ENCODE measurements around the gene SLC25A11. TPM values are rescaled to one million over a fixed set of nuclear protein-coding genes. Genes with fewer than 3 reads are reported as not detected.
A peak's percentile ranks its signal among the peaks of the same experiment; 100 is the strongest.

The SLC25A11 gene
- total and polyA plus RNA-seq, 8 donors = 10.9 to 25.5 (median 21.4) TPM

GRCh38 chr17:4958102-4958501, 18.3 kb upstream of the SLC25A11 start:
- ATAC-seq (no peak), DNase-seq (no peak), FAIRE-seq (no peak)
- Histone ChIP-seq H3K27me3 (no peaks in the 10 kb centered on the region), H3K4me1 (no peaks in the 10 kb centered on the region), H3K4me3 (no peak overlapping the region), H3K27ac (no peak overlapping the region), H3K36me3 (peaks cover 5 to 15% (median 6%) of the 10 kb centered on the region in 3 donors), H3K9me3 (no peaks in the 10 kb centered on the region)
- intact Hi-C loops (cut with DNase I) = no loop called here
- WGBS, 2 donors = 47 to 53% methylated on average over 3 of the region's 3 CpGs
- TF ChIP-seq CTCF (IDR thresholded peaks at IDR 0.05) = no peak

DNA sequence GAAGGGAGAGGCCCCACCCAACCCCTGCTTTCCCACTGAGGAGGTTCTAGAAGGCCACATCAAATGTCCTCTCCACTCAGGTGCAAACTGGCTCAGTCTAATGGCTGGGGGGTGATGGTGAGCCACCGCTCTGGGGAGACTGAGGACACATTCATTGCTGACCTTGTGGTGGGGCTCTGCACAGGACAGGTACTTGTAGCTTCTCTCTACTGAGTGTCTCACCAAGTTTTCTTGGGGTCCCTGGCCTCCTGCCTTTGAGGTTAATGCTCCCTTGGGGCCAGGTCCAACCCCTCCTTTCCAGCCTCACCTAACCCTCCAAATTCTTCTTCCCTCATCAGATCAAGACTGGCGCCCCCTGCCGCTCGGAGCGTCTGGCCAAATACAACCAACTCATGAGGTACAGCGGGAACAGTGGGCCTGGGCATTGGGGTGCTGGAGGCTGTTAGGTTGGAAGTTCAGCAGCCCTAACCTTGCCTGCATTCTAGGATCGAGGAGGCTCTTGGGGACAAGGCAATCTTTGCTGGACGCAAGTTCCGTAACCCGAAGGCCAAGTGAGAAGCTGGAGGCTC, 16.7 kb upstream of the SLC25A11 start:
- ATAC-seq (peak in 2 of 4 donors; percentile 50 to 51), FAIRE-seq (no peak), DNase-seq (peak in 3 of 6 donors; percentile 27 to 79 (median 67))
- H3K9me3 ChIP-seq = no peaks in the 10 kb centered on the region
- WGBS, 2 donors = 66 to 76% methylated on average over 10 of the region's 10 CpGs
- H3K27me3 ChIP-seq = no peaks in the 10 kb centered on the region
- H3K4me1 ChIP-seq = no peaks in the 10 kb centered on the region
- H3K27ac ChIP-seq = no peak overlapping the region
- H3K4me3 ChIP-seq = no peak overlapping the region
- TF ChIP-seq CTCF (IDR thresholded peaks at IDR 0.05) = peak in 2 of 4 donors; percentile 12 to 18
- intact Hi-C loops (cut with DNase I) = no loop called here
- peaks cover 5 to 15% (median 6%) of the 10 kb centered on the region in 3 donors for H3K36me3 ChIP-seq

- WGBS, 2 donors = 93 to 95% methylated on average over 8 of the region's 8 CpGs
- no peak for ATAC-seq
- Histone ChIP-seq H3K4me1 (peaks cover 0 to 3% (median 0%) of the 10 kb centered on the region in 3 donors), H3K9me3 (no peaks in the 10 kb centered on the region), H3K36me3 (peaks cover 5 to 13% (median 6%) of the 10 kb centered on the region in 3 donors), H3K4me3 (no peak overlapping the region), H3K27me3 (no peaks in the 10 kb centered on the region), H3K27ac (no peak overlapping the region)
- no peak for TF ChIP-seq CTCF (IDR thresholded peaks at IDR 0.05)
- peak in 2 of 6 donors; percentile 21 to 36 for DNase-seq
- FAIRE-seq = no peak
- intact Hi-C loops (cut with DNase I) = no loop called here
These were observed 15.2 kb upstream of the SLC25A11 start for GRCh38 chr17:4955091-4955490.

DNA sequence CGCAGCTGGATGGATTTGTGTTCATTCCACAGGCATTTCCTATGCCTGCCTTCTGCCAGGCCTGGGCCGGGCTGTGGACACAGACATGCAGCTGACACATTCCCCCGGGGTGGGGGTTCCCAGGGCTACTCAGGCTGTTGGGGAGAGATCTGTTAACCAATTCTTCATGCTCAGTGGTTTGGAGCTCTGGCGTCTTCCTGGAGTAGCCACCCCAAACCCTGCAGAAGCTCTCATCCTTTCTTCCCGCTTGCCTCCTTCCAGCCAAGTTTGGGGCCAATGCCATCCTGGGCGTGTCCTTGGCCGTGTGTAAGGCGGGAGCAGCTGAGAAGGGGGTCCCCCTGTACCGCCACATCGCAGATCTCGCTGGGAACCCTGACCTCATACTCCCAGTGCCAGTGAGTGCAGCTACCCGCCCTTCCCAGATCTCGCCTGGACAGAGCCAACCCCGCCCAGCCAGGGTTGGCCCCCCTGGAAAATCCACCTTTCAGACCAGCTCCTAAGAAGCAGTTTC, 13.7 kb upstream of the SLC25A11 start:
- intact Hi-C loops (cut with DNase I) = no loop called here
- Histone ChIP-seq H3K4me3 (no peak overlapping the region), H3K9me3 (no peaks in the 10 kb centered on the region), H3K36me3 (no peaks in the 10 kb centered on the region), H3K4me1 (peaks cover 0 to 3% (median 0%) of the 10 kb centered on the region in 3 donors), H3K27me3 (no peaks in the 10 kb centered on the region), H3K27ac (no peak overlapping the region)
- DNase-seq (no peak), ATAC-seq (no peak), FAIRE-seq (no peak)
- 73 to 74% methylated on average over 14 of the region's 14 CpGs for WGBS, 2 donors
- no peak for TF ChIP-seq CTCF (IDR thresholded peaks at IDR 0.05)

DNA sequence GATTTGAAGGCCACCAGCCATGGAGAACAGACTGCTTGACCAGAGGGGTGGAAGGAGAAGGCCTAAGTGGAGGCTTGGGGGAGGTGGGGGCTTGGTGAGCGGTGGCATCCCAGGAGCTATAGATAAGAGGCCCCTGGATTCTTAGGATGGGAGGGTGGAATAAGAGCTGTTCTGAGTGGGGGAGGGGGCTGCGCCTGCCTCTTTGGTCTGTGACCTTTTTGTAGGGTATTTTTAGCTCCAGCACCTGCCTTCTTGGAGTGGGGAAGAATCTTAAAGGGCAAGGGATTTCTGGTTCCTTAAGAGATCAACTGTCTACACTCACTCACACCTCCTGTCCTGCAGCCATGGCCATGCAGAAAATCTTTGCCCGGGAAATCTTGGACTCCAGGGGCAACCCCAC, 11.6 kb upstream of the SLC25A11 start:
- no peaks in the 10 kb centered on the region for H3K9me3 ChIP-seq
- no peak overlapping the region for H3K4me3 ChIP-seq
- FAIRE-seq (no peak), DNase-seq (peak in 1 of 6 donors; percentile 13), ATAC-seq (no peak)
- no peaks in the 10 kb centered on the region for H3K27me3 ChIP-seq
- no peak for TF ChIP-seq CTCF (IDR thresholded peaks at IDR 0.05)
- intact Hi-C loops (cut with DNase I) = no loop called here
- WGBS, 2 donors = 62 to 68% methylated on average over 3 of the region's 3 CpGs
- no peak overlapping the region for H3K27ac ChIP-seq
- peaks cover 0 to 5% (median 0%) of the 10 kb centered on the region in 3 donors for H3K4me1 ChIP-seq
- no peaks in the 10 kb centered on the region for H3K36me3 ChIP-seq

All from pancreas (tissue), 10 donors.